T-cell (primary cell): ENCODE results near the gene TAGLN3. TPM values are rescaled to one million over a fixed set of nuclear protein-coding genes. Genes with fewer than 3 reads are reported as not detected.
A peak's percentile ranks its signal among the peaks of the same experiment; 100 is the strongest.

ENCODE experiments used
- ATAC-seq, 4 experiments: fragments of 200-7000 bp in 3 of 4; fragments of 150-1000 bp in 1 of 4; cut with Tn5 transposase; replicated peaks in 1 of 4; 1 replicate in 3 of 4; 2 replicates in 1 of 4; pipeline ENCODE4 v1.10.0; 2021; ENCODE audit warnings: moderate library complexity in 3 of 4, mild to moderate bottlenecking in 2 of 4, moderate number of reproducible peaks in 1 of 4
- CTCF ChIA-PET, 2 donors: fragments of 300-600 bp; sonication (Branson Sonifier 250); formaldehyde crosslinking; loops; one replicate each; lab custom pipeline; 2022; ENCODE audit warnings: antibody characterized with exemption in 2 of 2; lab: Charles Lee
- POLR2A ChIA-PET, 2 donors: fragments of 300-600 bp; sonication (Branson Sonifier 250); formaldehyde crosslinking; loops; one replicate each; lab custom pipeline; 2022; ENCODE audit warnings: antibody characterized with exemption in 2 of 2; lab: Charles Lee
- DNase-seq, 35 experiments: peaks; one replicate each; pipeline versions ENCODE4 v3.0.0 to v3.0.0-alpha.2; 2013 to 2023
- H3K27ac ChIP-seq: one replicate; pipeline ENCODE4 v1.5.1; 2013; ENCODE audit warnings: low read length
- H3K27me3 ChIP-seq, 2 experiments: replicated peaks in 1 of 2; 1 replicate in 1 of 2; 2 replicates in 1 of 2; pipeline versions ENCODE4 v1.6.1 to v1.7.0; 2013; ENCODE audit warnings: low read length in 1 of 2, mixed read lengths in 1 of 2; ENCODE audit not compliant: control insufficient read depth in 2 of 2, insufficient read depth in 2 of 2; ENCODE audit errors: extremely low read depth in 1 of 2
- H3K36me3 ChIP-seq, 2 donors: 1 replicate in 1 of 2; 2 replicates in 1 of 2; pipeline versions ENCODE4 v1.6.1 to v1.7.0; 2013; ENCODE audit warnings: low read length in 1 of 2; ENCODE audit not compliant: control insufficient read depth in 2 of 2, insufficient read depth in 1 of 2; ENCODE audit errors: extremely low read depth in 1 of 2
- H3K4me1 ChIP-seq, 2 experiments: 1 replicate in 1 of 2; 2 replicates in 1 of 2; pipeline versions ENCODE4 v1.6.1 to v1.7.0; 2013; ENCODE audit warnings: low read length in 2 of 2, mixed read lengths in 1 of 2; ENCODE audit not compliant: insufficient read depth in 2 of 2, control insufficient read depth in 1 of 2; ENCODE audit errors: extremely low read depth in 1 of 2
- H3K4me3 ChIP-seq, 2 donors: 1 replicate in 1 of 2; 2 replicates in 1 of 2; pipeline versions ENCODE4 v1.5.1 to v1.7.0; 2013; ENCODE audit warnings: mild to moderate bottlenecking in 2 of 2, low read length in 1 of 2, moderate library complexity in 1 of 2; ENCODE audit not compliant: control insufficient read depth in 1 of 2; ENCODE audit errors: extremely low read depth in 1 of 2
- H3K9me3 ChIP-seq: 2 replicates; pipeline ENCODE4 v1.7.0; 2013
- H3K27ac Mint-ChIP-seq, 2 donors: one replicate each; pipeline ENCODE4 v1.8.0; 2020 to 2021; ENCODE audit warnings: mild to moderate bottlenecking in 2 of 2, mixed read lengths in 2 of 2
- H3K27me3 Mint-ChIP-seq, 2 donors: one replicate each; pipeline ENCODE4 v1.8.0; 2021 to 2022; ENCODE audit warnings: mixed read lengths in 2 of 2
- H3K36me3 Mint-ChIP-seq: one replicate; pipeline ENCODE4 v1.8.0; 2021; ENCODE audit warnings: mixed read lengths
- H3K4me1 Mint-ChIP-seq, 3 donors: one replicate each; pipeline ENCODE4 v1.8.0; 2020 to 2022; ENCODE audit warnings: mixed read lengths in 3 of 3, mild to moderate bottlenecking in 1 of 3
- H3K4me3 Mint-ChIP-seq, 3 donors: one replicate each; pipeline ENCODE4 v1.8.0; 2020 to 2022; ENCODE audit warnings: mild to moderate bottlenecking in 3 of 3, mixed read lengths in 3 of 3, moderate library complexity in 3 of 3
- H3K9me3 Mint-ChIP-seq, 3 donors: one replicate each; pipeline ENCODE4 v1.8.0; 2020 to 2022; ENCODE audit warnings: mixed read lengths in 3 of 3
- WGBS: methylation state at CpG from one replicate; pipeline ENCODE4 v1.1.5; 2013; ENCODE audit warnings: missing lambda C conversion rate; ENCODE audit not compliant: insufficient coverage; 5-methylcytosine and 5-hydroxymethylcytosine counted together
- total RNA-seq, 35 experiments: library from RNA in 6 of 35; stranded (reverse) in 6 of 35; fragments of 120-200 nt in 1 of 35; gene quantifications; one replicate each; pipeline versions ENCODE4 v1.2.1 to v1.2.4 and lab custom pipeline; 2013 to 2026

The TAGLN3 gene
- not detected for total RNA-seq
- total RNA-seq (2013): not detected
- 0 to 2.9 (median 0.07) reads per million in 29 experiments for total RNA-seq (lab: John Stamatoyannopoulos, UW)

GRCh38 chr3:111998636-111999483 lies at the start of gene TAGLN3:
Gene TAGLN3, plus strand, starts transcription at chr3:111998922. Its CDS starts 501 bp downstream, at chr3:111999423.
- no peak within 1 kb of the TSS for H3K27ac Mint-ChIP-seq
- ChIA-PET POLR2A (interaction anchor here in 1 of 2 donors (0.5 kb wide), 1 partner anchor 356 kb away, joined by 3 read pairs; no protein-coding TSS in a partner anchor), CTCF (interaction anchor here in 1 of 2 donors (0.5 to 3.2 kb wide), 5 partner anchors 9 to 17 kb away, joined by 3 to 11 read pairs (median 4); no protein-coding TSS in a partner anchor)
- Histone ChIP-seq H3K4me3 (peak within 1 kb of the TSS in 1 of 2 donors; percentile 80), H3K27me3 (peaks cover 0 to 10% of the 10 kb centered on the region in 2 experiments), H3K36me3 (no peaks in the 10 kb centered on the region), H3K27ac (no peak within 1 kb of the TSS), H3K9me3 (no peaks in the 10 kb centered on the region), H3K4me1 (peaks cover 21 to 29% of the 10 kb centered on the region in 2 experiments)
- peak within 1 kb of the TSS; percentile 69 to 77 (median 72) for H3K4me3 Mint-ChIP-seq
- ATAC-seq (peak; percentile 28 to 62 (median 36)), DNase-seq (peak in 2 of 35 experiments; percentile 0 to 19)
- 39% methylated on average over 14 of the region's 30 CpGs for WGBS
- peaks cover 1 to 4% of the 10 kb centered on the region in 2 donors for H3K27me3 Mint-ChIP-seq
- H3K36me3 Mint-ChIP-seq: no peaks in the 10 kb centered on the region
- H3K9me3 Mint-ChIP-seq: no peaks in the 10 kb centered on the region
- H3K4me1 Mint-ChIP-seq: peaks cover 28 to 35% (median 34%) of the 10 kb centered on the region in 3 donors

GRCh38 chr3:111949712-111950111 lies 49.0 kb upstream of the TAGLN3 start:
- H3K27me3 Mint-ChIP-seq: peaks cover 0 to 3% of the 10 kb centered on the region in 2 donors
- POLR2A ChIA-PET: no interaction called here
- H3K27me3 ChIP-seq: no peaks in the 10 kb centered on the region

GRCh38 chr3:111951032-111951431 lies 47.7 kb upstream of the TAGLN3 start:
- POLR2A ChIA-PET: no interaction called here
- Histone ChIP-seq H3K36me3 (no peaks in the 10 kb centered on the region), H3K4me3 (no peak overlapping the region), H3K4me1 (no peaks in the 10 kb centered on the region), H3K9me3 (no peaks in the 10 kb centered on the region), H3K27ac (no peak overlapping the region), H3K27me3 (no peaks in the 10 kb centered on the region)
- Mint-ChIP-seq H3K9me3 (no peaks in the 10 kb centered on the region), H3K4me1 (no peaks in the 10 kb centered on the region), H3K4me3 (no peak overlapping the region), H3K27me3 (peaks cover 0 to 3% of the 10 kb centered on the region in 2 donors), H3K36me3 (peaks cover 12% of the 10 kb centered on the region), H3K27ac (no peak overlapping the region)
- ATAC-seq (no peak), DNase-seq (no peak)
- CTCF ChIA-PET: interaction anchor here in 1 of 2 donors (1.0 kb wide), 1 partner anchor 17 kb away, joined by 3 read pairs; no protein-coding TSS in a partner anchor
- no CpG with 5 or more reads among the region's 2 CpGs for WGBS

More at GRCh38 chr3:111949712-111950111, 49.0 kb upstream of the TAGLN3 start:
- CTCF ChIA-PET: no interaction called here
- H3K36me3 ChIP-seq: no peaks in the 10 kb centered on the region
- no peak overlapping the region for H3K27ac Mint-ChIP-seq
- WGBS: no CpG with 5 or more reads among the region's 3 CpGs
- no peak overlapping the region for H3K27ac ChIP-seq
- no peaks in the 10 kb centered on the region for H3K9me3 ChIP-seq
- peaks cover 12% of the 10 kb centered on the region for H3K36me3 Mint-ChIP-seq
- ATAC-seq (no peak), DNase-seq (no peak)
- H3K4me1 Mint-ChIP-seq: no peaks in the 10 kb centered on the region
- no peaks in the 10 kb centered on the region for H3K4me1 ChIP-seq
- H3K4me3 ChIP-seq: no peak overlapping the region
- H3K4me3 Mint-ChIP-seq: no peak overlapping the region
- no peaks in the 10 kb centered on the region for H3K9me3 Mint-ChIP-seq

GRCh38 chr3:111952086-111952485 lies 46.6 kb upstream of the TAGLN3 start:
- Histone ChIP-seq H3K27ac (no peak overlapping the region), H3K36me3 (no peaks in the 10 kb centered on the region), H3K27me3 (no peaks in the 10 kb centered on the region), H3K9me3 (no peaks in the 10 kb centered on the region), H3K4me3 (no peak overlapping the region), H3K4me1 (no peaks in the 10 kb centered on the region)
- CTCF ChIA-PET: no interaction called here
- DNase-seq (no peak), ATAC-seq (no peak)
- peaks cover 0 to 3% of the 10 kb centered on the region in 2 donors for H3K27me3 Mint-ChIP-seq
- no peaks in the 10 kb centered on the region for H3K4me1 Mint-ChIP-seq
- no peak overlapping the region for H3K4me3 Mint-ChIP-seq
- POLR2A ChIA-PET: no interaction called here
- peaks cover 12% of the 10 kb centered on the region for H3K36me3 Mint-ChIP-seq
- H3K27ac Mint-ChIP-seq: no peak overlapping the region
- no CpG with 5 or more reads among the region's 5 CpGs for WGBS
- H3K9me3 Mint-ChIP-seq: no peaks in the 10 kb centered on the region

GRCh38 chr3:111952866-111953450 lies 45.8 kb upstream of the TAGLN3 start:
- Mint-ChIP-seq H3K4me3 (no peak overlapping the region), H3K27me3 (peaks cover 0 to 3% of the 10 kb centered on the region in 2 donors), H3K36me3 (peaks cover 12% of the 10 kb centered on the region), H3K27ac (no peak overlapping the region), H3K9me3 (no peaks in the 10 kb centered on the region), H3K4me1 (no peaks in the 10 kb centered on the region)
- POLR2A ChIA-PET: no interaction called here
- no peaks in the 10 kb centered on the region for H3K27me3 ChIP-seq
- DNase-seq (no peak), ATAC-seq (no peak)
- H3K9me3 ChIP-seq: no peaks in the 10 kb centered on the region
- no peaks in the 10 kb centered on the region for H3K36me3 ChIP-seq
- H3K4me3 ChIP-seq: no peak overlapping the region
- CTCF ChIA-PET: no interaction called here
- WGBS: 93% methylated on average over 2 of the region's 6 CpGs
- H3K27ac ChIP-seq: no peak overlapping the region
- H3K4me1 ChIP-seq: no peaks in the 10 kb centered on the region

GRCh38 chr3:111954228-111954990 lies 44.3 kb upstream of the TAGLN3 start:
- Mint-ChIP-seq H3K27ac (no peak overlapping the region), H3K9me3 (no peaks in the 10 kb centered on the region), H3K4me1 (no peaks in the 10 kb centered on the region), H3K27me3 (no peaks in the 10 kb centered on the region), H3K4me3 (no peak overlapping the region), H3K36me3 (peaks cover 12% of the 10 kb centered on the region)
- POLR2A ChIA-PET: no interaction called here
- Histone ChIP-seq H3K27ac (no peak overlapping the region), H3K27me3 (no peaks in the 10 kb centered on the region), H3K4me3 (no peak overlapping the region), H3K36me3 (no peaks in the 10 kb centered on the region), H3K9me3 (no peaks in the 10 kb centered on the region), H3K4me1 (no peaks in the 10 kb centered on the region)
- no peak for ATAC-seq
- 100% methylated on average over 1 of the region's 6 CpGs for WGBS
- CTCF ChIA-PET: interaction anchor here (0.6 to 1.2 kb wide), 4 partner anchors 11 to 262 kb away, joined by 3 to 8 read pairs (median 4); no protein-coding TSS in a partner anchor
- no peak for DNase-seq
